ENCODE data around the gene S1PR5. TPM values are rescaled to one million over a fixed set of nuclear protein-coding genes. Genes with fewer than 3 reads are reported as not detected.
A peak's percentile ranks its signal among the peaks of the same experiment; 100 is the strongest.

S1PR5 gene
- total and polyA plus RNA-seq, 12 donors, result 0.14 to 3.0 (median 0.55) TPM; not detected in 1

- peak overlapping the region in 1 of 5 donors; percentile 45 for H3K27ac ChIP-seq
- peak in 2 of 7 donors; percentile 22 to 38 for DNase-seq
- H3K4me1 ChIP-seq (replicated peaks in 1 of 2), result peaks cover 13 to 17% of the 10 kb centered on the region in 2 donors
- H3K9me3 ChIP-seq (replicated peaks in 1 of 3), result no peaks in the 10 kb centered on the region
- intact Hi-C loops (cut with DNase I), result no loop called here
- H3K36me3 ChIP-seq (replicated peaks in 1 of 2), result no peaks in the 10 kb centered on the region
- 1 to 4% (median 1%) methylated on average over 12 to 27 of the region's 27 CpGs for WGBS, 4 donors
- H3K27me3 ChIP-seq, result peaks cover 47% of the 10 kb centered on the region
- peak overlapping the region in 1 of 4 donors; percentile 45 for H3K4me3 ChIP-seq
- TF ChIP-seq CTCF (IDR thresholded peaks at IDR 0.05), result no peak
- no peak for TF ChIP-seq POLR2A (IDR thresholded peaks at IDR 0.05)
Observed at GRCh38 chr19:10517760-10518443, 655 bp upstream of the S1PR5 start.

GRCh38 chr19:10516671-10517286 lies 468 bp downstream of the S1PR5 start:
- H3K4me1 ChIP-seq (replicated peaks in 1 of 2), result peaks cover 13 to 17% of the 10 kb centered on the region in 2 donors
- intact Hi-C loops (cut with DNase I), result no loop called here
- peaks cover 48% of the 10 kb centered on the region for H3K27me3 ChIP-seq
- no peaks in the 10 kb centered on the region for H3K36me3 ChIP-seq (replicated peaks in 1 of 2)
- peak overlapping the region in 1 of 4 donors; percentile 45 for H3K4me3 ChIP-seq
- TF ChIP-seq POLR2A (IDR thresholded peaks at IDR 0.05) (no peak), CTCF (IDR thresholded peaks at IDR 0.05) (no peak)
- no peak overlapping the region for H3K27ac ChIP-seq
- 49 to 58% (median 56%) methylated on average over 7 to 10 of the region's 10 CpGs for WGBS, 4 donors
- no peak for DNase-seq
- no peaks in the 10 kb centered on the region for H3K9me3 ChIP-seq (replicated peaks in 1 of 3)

- no peak for DNase-seq
- WGBS, 4 donors, result 86 to 92% (median 87%) methylated on average over 5 of the region's 5 CpGs
- Histone ChIP-seq H3K4me3 (no peak overlapping the region), H3K27ac (no peak overlapping the region), H3K4me1 (replicated peaks in 1 of 2) (peaks cover 13 to 17% of the 10 kb centered on the region in 2 donors), H3K36me3 (replicated peaks in 1 of 2) (no peaks in the 10 kb centered on the region), H3K9me3 (replicated peaks in 1 of 3) (no peaks in the 10 kb centered on the region), H3K27me3 (peaks cover 48% of the 10 kb centered on the region)
- intact Hi-C loops (cut with DNase I), result no loop called here
- TF ChIP-seq POLR2A (IDR thresholded peaks at IDR 0.05) (no peak), CTCF (IDR thresholded peaks at IDR 0.05) (no peak)
Observed at GRCh38 chr19:10516064-10516385, 1.2 kb downstream of the S1PR5 start.

DNA sequence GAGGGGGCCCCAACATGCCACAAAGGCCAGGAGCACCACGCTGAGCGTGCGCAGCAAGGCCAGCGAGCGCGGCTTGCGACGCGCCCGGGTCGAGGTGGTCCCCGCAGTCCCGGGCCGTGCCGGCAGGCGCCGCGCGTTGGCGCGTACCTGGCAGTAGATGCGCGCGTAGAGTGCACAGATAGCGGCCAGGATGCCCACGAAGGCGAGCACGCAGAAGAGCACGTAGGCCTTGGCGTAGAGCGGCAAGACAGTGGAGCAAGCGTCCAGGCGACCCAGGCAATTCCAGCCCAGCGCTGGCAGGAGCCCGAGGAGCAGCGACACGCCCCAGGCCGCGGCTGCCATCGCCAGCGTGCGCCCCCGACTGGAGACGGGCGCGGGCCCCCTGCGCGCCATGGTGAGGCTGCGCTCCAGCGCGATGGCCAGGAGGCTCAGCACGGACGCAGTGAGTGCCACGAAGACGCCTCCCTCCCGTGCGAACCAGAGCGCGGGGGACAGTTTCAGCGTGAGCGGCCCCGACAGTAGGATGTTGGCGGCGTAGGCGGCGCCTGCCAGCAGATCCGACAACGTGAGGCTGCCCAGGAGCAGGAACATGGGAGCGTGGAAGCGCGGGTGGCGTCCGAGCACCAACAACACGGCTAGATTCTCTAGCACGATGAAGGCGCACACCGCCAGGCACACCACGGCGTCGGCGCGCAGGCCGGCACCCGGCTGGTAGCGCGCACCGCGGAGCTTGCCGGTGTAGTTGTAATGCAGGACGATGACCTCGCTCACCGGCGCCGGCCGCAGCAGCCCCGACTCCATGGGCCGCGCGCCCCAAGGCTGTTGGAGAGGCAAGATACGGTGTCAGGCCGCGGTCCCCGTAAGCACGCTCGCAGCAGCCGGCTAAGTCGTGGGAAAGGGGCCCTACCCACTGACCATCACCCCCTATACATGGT lies 2.8 kb downstream of the S1PR5 start:
- no peak for TF ChIP-seq CTCF (IDR thresholded peaks at IDR 0.05)
- TF ChIP-seq POLR2A (IDR thresholded peaks at IDR 0.05), result no peak
- intact Hi-C loops (cut with DNase I), result no loop called here
- WGBS, 4 donors, result 11 to 28% (median 21%) methylated on average over 9 to 107 of the region's 107 CpGs
- Histone ChIP-seq H3K4me1 (replicated peaks in 1 of 2) (peaks cover 13 to 17% of the 10 kb centered on the region in 2 donors), H3K27me3 (peaks cover 51% of the 10 kb centered on the region), H3K27ac (no peak overlapping the region), H3K9me3 (replicated peaks in 1 of 3) (no peaks in the 10 kb centered on the region), H3K36me3 (replicated peaks in 1 of 2) (no peaks in the 10 kb centered on the region), H3K4me3 (no peak overlapping the region)
- DNase-seq, result no peak
